OCI-LY7 (cell line): ENCODE data around the gene HDAC4.

Experiments used
- EZH2phosphoT487 ChIP-seq: fragments of 200-600 bp; sonication (generic); IDR thresholded peaks from 2 replicates; pipeline ENCODE4 v1.6.1; 2018; ENCODE audit warnings: low read depth, borderline replicate concordance, mild to moderate bottlenecking, mixed run types, antibody characterized with exemption, low read length, moderate library complexity, mixed read lengths
- TF ChIP-seq, protein P1 (sequence below): fragments of 200-600 bp; sonication (generic); conservative IDR thresholded peaks from 2 replicates; pipeline ENCODE4 v1.5.1; 2014; ENCODE audit warnings: mild to moderate bottlenecking, antibody characterized with exemption, low read length, moderate library complexity, mixed read lengths

DNA sequence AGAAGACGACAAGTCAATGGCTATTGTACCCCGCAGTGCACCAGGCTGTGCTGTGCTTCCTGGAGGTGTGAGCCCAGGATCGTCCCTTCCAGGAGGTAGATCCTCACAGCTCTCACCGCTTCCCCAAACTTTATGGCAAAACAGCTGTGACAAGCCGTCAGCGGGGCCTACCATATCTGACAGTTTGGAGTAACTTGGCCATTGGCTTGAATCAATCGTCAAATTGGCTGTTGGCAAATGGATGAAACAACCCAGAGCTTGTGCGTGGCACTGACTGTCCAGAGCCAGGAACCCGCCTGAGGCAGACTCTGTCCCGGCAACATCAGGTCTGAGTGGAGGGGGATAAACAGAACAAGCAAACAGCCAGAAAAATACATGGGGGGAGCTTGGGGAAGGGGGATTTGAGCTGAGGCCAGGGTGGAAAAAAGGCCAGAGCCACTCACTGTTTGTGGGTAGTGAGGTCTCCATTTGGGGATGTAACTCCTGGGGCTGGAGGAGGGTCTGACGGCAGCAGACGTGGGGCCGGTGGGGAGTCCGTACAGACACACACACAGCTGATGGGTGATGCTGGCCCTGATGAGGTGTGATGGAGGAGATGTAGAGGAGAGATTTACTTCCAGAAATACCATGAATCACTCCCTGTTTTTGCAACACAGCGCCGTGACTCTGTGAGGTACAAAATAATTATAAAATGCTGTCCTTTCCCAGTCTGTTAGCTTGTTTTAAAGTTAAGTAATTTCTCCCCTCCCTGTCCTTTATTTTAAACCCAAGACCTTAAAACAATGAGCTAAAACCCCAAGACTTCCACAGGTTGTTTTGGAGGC lies 378.2 kb downstream of the HDAC4 start:
- TF ChIP-seq, protein P1, sequence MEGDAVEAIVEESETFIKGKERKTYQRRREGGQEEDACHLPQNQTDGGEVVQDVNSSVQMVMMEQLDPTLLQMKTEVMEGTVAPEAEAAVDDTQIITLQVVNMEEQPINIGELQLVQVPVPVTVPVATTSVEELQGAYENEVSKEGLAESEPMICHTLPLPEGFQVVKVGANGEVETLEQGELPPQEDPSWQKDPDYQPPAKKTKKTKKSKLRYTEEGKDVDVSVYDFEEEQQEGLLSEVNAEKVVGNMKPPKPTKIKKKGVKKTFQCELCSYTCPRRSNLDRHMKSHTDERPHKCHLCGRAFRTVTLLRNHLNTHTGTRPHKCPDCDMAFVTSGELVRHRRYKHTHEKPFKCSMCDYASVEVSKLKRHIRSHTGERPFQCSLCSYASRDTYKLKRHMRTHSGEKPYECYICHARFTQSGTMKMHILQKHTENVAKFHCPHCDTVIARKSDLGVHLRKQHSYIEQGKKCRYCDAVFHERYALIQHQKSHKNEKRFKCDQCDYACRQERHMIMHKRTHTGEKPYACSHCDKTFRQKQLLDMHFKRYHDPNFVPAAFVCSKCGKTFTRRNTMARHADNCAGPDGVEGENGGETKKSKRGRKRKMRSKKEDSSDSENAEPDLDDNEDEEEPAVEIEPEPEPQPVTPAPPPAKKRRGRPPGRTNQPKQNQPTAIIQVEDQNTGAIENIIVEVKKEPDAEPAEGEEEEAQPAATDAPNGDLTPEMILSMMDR = no peak
- no peak for TF ChIP-seq EZH2phosphoT487
